ENCODE measurements around the gene CFP. TPM values are rescaled to one million over a fixed set of nuclear protein-coding genes. Genes with fewer than 3 reads are reported as not detected.
A peak's percentile ranks its signal among the peaks of the same experiment; 100 is the strongest.

The CFP gene
- total RNA-seq, 1 donor from 2014 or later: 1.1 TPM

- Mint-ChIP-seq H3K27ac (ENCODE audit: unreplicated experiment) (no peak overlapping the region), H3K4me1 (ENCODE audit: low read depth, unreplicated experiment) (no peaks in the 10 kb centered on the region), H3K4me3 (ENCODE audit: unreplicated experiment) (no peak overlapping the region), H3K9me3 (ENCODE audit: unreplicated experiment) (peaks cover 2% of the 10 kb centered on the region), H3K27me3 (ENCODE audit: low read depth, unreplicated experiment) (no peaks in the 10 kb centered on the region), H3K36me3 (ENCODE audit: low read depth, unreplicated experiment) (no peaks in the 10 kb centered on the region)
- DNase-seq (ENCODE audit: low read depth) (no peak), FAIRE-seq (no peak)
- no peak overlapping the region for H3K9ac ChIP-seq (ENCODE audit: low read length)
- H3K9me3 ChIP-seq (ENCODE audit: insufficient read depth, low read depth, low read length): no peaks in the 10 kb centered on the region
- no peaks in the 10 kb centered on the region for H3K79me2 ChIP-seq (ENCODE audit: insufficient read depth, low read length)
- no peaks in the 10 kb centered on the region for H3K4me1 ChIP-seq (ENCODE audit: insufficient read depth, low read length)
- H2AFZ ChIP-seq (ENCODE audit: low read depth, low read length): no peak overlapping the region
- no peak overlapping the region for H3K4me3 ChIP-seq (ENCODE audit: insufficient read depth, low read depth, low read length)
- TF ChIP-seq CTCF (IDR thresholded peaks at IDR 0.05; ENCODE audit: insufficient read depth, low read depth, low read length) (no peak), EZH2 (IDR thresholded peaks at IDR 0.05; ENCODE audit: insufficient read depth, low read length) (no peak)
- no peaks in the 10 kb centered on the region for H3K27me3 ChIP-seq (ENCODE audit: insufficient read depth, low read length)
- no peak overlapping the region for H3K4me2 ChIP-seq (ENCODE audit: low read length)
- H3K27ac ChIP-seq (ENCODE audit: low read depth, low read length): no peak overlapping the region
- no peaks in the 10 kb centered on the region for H4K20me1 ChIP-seq (ENCODE audit: insufficient read depth, low read length)
- H3K36me3 ChIP-seq (ENCODE audit: insufficient read depth, low read length): no peaks in the 10 kb centered on the region
Measured at GRCh38 chrX:47610511-47610910, 19.2 kb downstream of the CFP start.

- H3K27ac ChIP-seq (ENCODE audit: low read depth, low read length): no peak overlapping the region
- H3K27me3 Mint-ChIP-seq (ENCODE audit: low read depth, unreplicated experiment): no peaks in the 10 kb centered on the region
- no peaks in the 10 kb centered on the region for H3K4me1 Mint-ChIP-seq (ENCODE audit: low read depth, unreplicated experiment)
- H3K9me3 ChIP-seq (ENCODE audit: insufficient read depth, low read depth, low read length): no peaks in the 10 kb centered on the region
- H3K36me3 Mint-ChIP-seq (ENCODE audit: low read depth, unreplicated experiment): no peaks in the 10 kb centered on the region
- no peak for FAIRE-seq
- no peaks in the 10 kb centered on the region for H4K20me1 ChIP-seq (ENCODE audit: insufficient read depth, low read length)
- no peak overlapping the region for H3K4me2 ChIP-seq (ENCODE audit: low read length)
- no peak overlapping the region for H3K4me3 Mint-ChIP-seq (ENCODE audit: unreplicated experiment)
- no peak for DNase-seq (ENCODE audit: low read depth)
- TF ChIP-seq CTCF (IDR thresholded peaks at IDR 0.05; ENCODE audit: insufficient read depth, low read depth, low read length): no peak
- no peak for TF ChIP-seq EZH2 (IDR thresholded peaks at IDR 0.05; ENCODE audit: insufficient read depth, low read length)
- no peaks in the 10 kb centered on the region for H3K4me1 ChIP-seq (ENCODE audit: insufficient read depth, low read length)
- peaks cover 2% of the 10 kb centered on the region for H3K9me3 Mint-ChIP-seq (ENCODE audit: unreplicated experiment)
- H3K4me3 ChIP-seq (ENCODE audit: insufficient read depth, low read depth, low read length): no peak overlapping the region
- no peaks in the 10 kb centered on the region for H3K79me2 ChIP-seq (ENCODE audit: insufficient read depth, low read length)
- no peaks in the 10 kb centered on the region for H3K27me3 ChIP-seq (ENCODE audit: insufficient read depth, low read length)
- H3K27ac Mint-ChIP-seq (ENCODE audit: unreplicated experiment): no peak overlapping the region
- H3K9ac ChIP-seq (ENCODE audit: low read length): no peak overlapping the region
- H3K36me3 ChIP-seq (ENCODE audit: insufficient read depth, low read length): no peaks in the 10 kb centered on the region
- no peak overlapping the region for H2AFZ ChIP-seq (ENCODE audit: low read depth, low read length)
Measured at GRCh38 chrX:47608130-47608810, 21.5 kb downstream of the CFP start.

- no peak for DNase-seq (ENCODE audit: low read depth)
- no peak overlapping the region for H3K4me2 ChIP-seq (ENCODE audit: low read length)
- FAIRE-seq: peak; percentile 82
- no peaks in the 10 kb centered on the region for H3K79me2 ChIP-seq (ENCODE audit: insufficient read depth, low read length)
- H4K20me1 ChIP-seq (ENCODE audit: insufficient read depth, low read length): no peaks in the 10 kb centered on the region
- no peak overlapping the region for H3K4me3 ChIP-seq (ENCODE audit: insufficient read depth, low read depth, low read length)
- H3K36me3 Mint-ChIP-seq (ENCODE audit: low read depth, unreplicated experiment): no peaks in the 10 kb centered on the region
- TF ChIP-seq CTCF (IDR thresholded peaks at IDR 0.05; ENCODE audit: insufficient read depth, low read depth, low read length) (no peak), EZH2 (IDR thresholded peaks at IDR 0.05; ENCODE audit: insufficient read depth, low read length) (no peak)
- H3K9ac ChIP-seq (ENCODE audit: low read length): no peak overlapping the region
- H3K9me3 Mint-ChIP-seq (ENCODE audit: unreplicated experiment): no peaks in the 10 kb centered on the region
- H3K4me1 ChIP-seq (ENCODE audit: insufficient read depth, low read length): no peaks in the 10 kb centered on the region
- H3K27ac ChIP-seq (ENCODE audit: low read depth, low read length): no peak overlapping the region
- H2AFZ ChIP-seq (ENCODE audit: low read depth, low read length): no peak overlapping the region
- H3K27me3 Mint-ChIP-seq (ENCODE audit: low read depth, unreplicated experiment): no peaks in the 10 kb centered on the region
- no peak overlapping the region for H3K4me3 Mint-ChIP-seq (ENCODE audit: unreplicated experiment)
- H3K27ac Mint-ChIP-seq (ENCODE audit: unreplicated experiment): no peak overlapping the region
- no peaks in the 10 kb centered on the region for H3K4me1 Mint-ChIP-seq (ENCODE audit: low read depth, unreplicated experiment)
- H3K27me3 ChIP-seq (ENCODE audit: insufficient read depth, low read length): no peaks in the 10 kb centered on the region
- H3K9me3 ChIP-seq (ENCODE audit: insufficient read depth, low read depth, low read length): no peaks in the 10 kb centered on the region
- no peaks in the 10 kb centered on the region for H3K36me3 ChIP-seq (ENCODE audit: insufficient read depth, low read length)
Measured at GRCh38 chrX:47607091-47607490, 22.6 kb downstream of the CFP start.
